GM23338 (cell line): ENCODE data around the gene TRIM63. TPM values are rescaled to one million over a fixed set of nuclear protein-coding genes. Genes with fewer than 3 reads are reported as not detected.

Source experiments
- ATAC-seq: fragments of 200-7000 bp; cut with Tn5 transposase; 3 replicates; pipeline ENCODE4 v1.9.1; 2020
- DNase-seq: peaks from one replicate; pipeline ENCODE4 v3.0.0-alpha.2; 2015; ENCODE audit warnings: low spot score
- H2AFZ ChIP-seq: fragments of 200-600 bp; sonication (generic); 2 replicates; pipeline ENCODE4 v1.8.0; 2016; ENCODE audit warnings: antibody characterized with exemption, mild to moderate bottlenecking, moderate library complexity
- H3F3A ChIP-seq: fragments of 200-600 bp; sonication (generic); replicated peaks from 2 replicates; pipeline ENCODE4 v1.8.0; 2017; ENCODE audit warnings: antibody characterized with exemption, mixed run types, low read depth
- H3K27ac ChIP-seq: fragments of 200-600 bp; sonication (generic); 2 replicates; pipeline ENCODE4 v1.6.1; 2016; ENCODE audit warnings: low read depth
- H3K27me3 ChIP-seq: fragments of 200-600 bp; sonication (generic); 2 replicates; pipeline ENCODE4 v1.8.0; 2016; ENCODE audit warnings: mild to moderate bottlenecking, mixed run types, moderate library complexity; ENCODE audit not compliant: insufficient read depth
- H3K36me3 ChIP-seq: fragments of 200-600 bp; sonication (generic); 2 replicates; pipeline ENCODE4 v1.8.0; 2016; ENCODE audit warnings: mild to moderate bottlenecking; ENCODE audit not compliant: insufficient read depth
- H3K4me1 ChIP-seq: fragments of 200-600 bp; sonication (generic); 2 replicates; pipeline ENCODE4 v1.8.0; 2016; ENCODE audit warnings: mild to moderate bottlenecking, moderate library complexity; ENCODE audit not compliant: insufficient read depth
- H3K4me2 ChIP-seq: fragments of 200-600 bp; sonication (generic); 2 replicates; pipeline ENCODE4 v1.7.1; 2017; ENCODE audit warnings: mixed run types
- H3K4me3 ChIP-seq: fragments of 200-600 bp; sonication (generic); 2 replicates; pipeline ENCODE4 v1.6.1; 2016; ENCODE audit warnings: mixed run types
- H3K79me2 ChIP-seq: fragments of 200-600 bp; sonication (generic); replicated peaks from 2 replicates; pipeline ENCODE4 v1.8.0; 2017; ENCODE audit warnings: mild to moderate bottlenecking; ENCODE audit not compliant: insufficient read depth
- H3K9me2 ChIP-seq: fragments of 200-600 bp; sonication (generic); 2 replicates; pipeline ENCODE4 v1.8.0; 2017; ENCODE audit not compliant: insufficient read depth
- H4K20me1 ChIP-seq: fragments of 200-600 bp; sonication (generic); replicated peaks from 2 replicates; pipeline ENCODE4 v1.8.0; 2017; ENCODE audit warnings: mild to moderate bottlenecking; ENCODE audit not compliant: insufficient read depth
- H3K27ac Mint-ChIP-seq: 2 replicates; pipeline ENCODE4 v1.8.0; 2020; ENCODE audit warnings: inconsistent platforms, mild to moderate bottlenecking, moderate library complexity, mixed read lengths
- H3K27me3 Mint-ChIP-seq: 3 replicates; pipeline ENCODE4 v1.8.0; 2022; ENCODE audit warnings: low read depth, mild to moderate bottlenecking, moderate library complexity, mixed read lengths, inconsistent platforms; ENCODE audit not compliant: insufficient read depth, poor library complexity
- H3K36me3 Mint-ChIP-seq: 3 replicates; pipeline ENCODE4 v1.8.0; 2021; ENCODE audit warnings: low read depth, mild to moderate bottlenecking, inconsistent platforms, moderate library complexity, mixed read lengths
- H3K4me1 Mint-ChIP-seq: 3 replicates; pipeline ENCODE4 v1.8.0; 2020; ENCODE audit warnings: mild to moderate bottlenecking, inconsistent platforms, mixed read lengths
- H3K4me3 Mint-ChIP-seq: 3 replicates; pipeline ENCODE4 v1.8.0; 2021; ENCODE audit warnings: moderate library complexity, mild to moderate bottlenecking, inconsistent platforms, mixed read lengths
- H3K9me3 Mint-ChIP-seq: 3 replicates; pipeline ENCODE4 v1.8.0; 2020; ENCODE audit warnings: moderate library complexity, mild to moderate bottlenecking, inconsistent platforms, mixed read lengths
- CREB1 ChIP-seq: fragments of 250-450 bp; sonication (Bioruptor Pico); IDR thresholded peaks from 2 replicates; pipeline ENCODE4 v1.5.0; 2020; ENCODE audit warnings: low read depth, mild to moderate bottlenecking, moderate library complexity
- EZH2 ChIP-seq: fragments of 200-600 bp; sonication (generic); IDR thresholded peaks from one replicate; pipeline ENCODE4 v1.8.0; 2017; ENCODE audit warnings: antibody characterized with exemption, mild to moderate bottlenecking, low read depth; ENCODE audit not compliant: unreplicated experiment
- EZH2phosphoT487 ChIP-seq: fragments of 200-600 bp; sonication (generic); IDR thresholded peaks from one replicate; pipeline ENCODE4 v1.8.1; 2018; ENCODE audit warnings: antibody characterized with exemption; ENCODE audit not compliant: unreplicated experiment
- JUNB ChIP-seq: IDR thresholded peaks from one replicate; pipeline ENCODE4 v1.6.1; 2016; ENCODE audit warnings: antibody characterized with exemption; ENCODE audit not compliant: unreplicated experiment
- NANOG ChIP-seq: IDR thresholded peaks from 2 replicates; pipeline ENCODE4 v1.6.1; 2016; ENCODE audit warnings: antibody characterized with exemption, borderline replicate concordance
- POLR2AphosphoS5 ChIP-seq: IDR thresholded peaks from 2 replicates; pipeline ENCODE4 v1.6.1; 2016; ENCODE audit warnings: antibody characterized with exemption, low read depth
- STAT1 ChIP-seq: IDR thresholded peaks from one replicate; pipeline ENCODE4 v1.6.1; 2016; ENCODE audit warnings: antibody characterized with exemption; ENCODE audit not compliant: unreplicated experiment
- ZNF114 ChIP-seq: fragments of 250-450 bp; sonication (Bioruptor Pico); IDR thresholded peaks from 2 replicates; pipeline ENCODE4 v1.5.0; 2020; ENCODE audit warnings: mild to moderate bottlenecking, moderate library complexity
- ZNF331 ChIP-seq: fragments of 250-450 bp; sonication (Bioruptor Pico); IDR thresholded peaks from 2 replicates; pipeline ENCODE4 v1.5.0; 2020; ENCODE audit warnings: low read depth, mild to moderate bottlenecking, moderate library complexity
- polyA plus RNA-seq: library from polyadenylated mRNA; unstranded; fragments of >200 nt; fragmentation: Nextera tagmentation; extraction: Ambion mirVana; gene quantifications from 2 replicates; pipeline ENCODE4 v1.2.1, GENCODE V29; 2016
- total RNA-seq: library from RNA; depleted of rRNA; stranded (reverse); fragments of >200 nt; shearing (Covaris generic); gene quantifications from 2 replicates; pipeline ENCODE4 v1.2.3, GENCODE V29; 2014
- TF ChIP-seq, protein P1 (sequence below): IDR thresholded peaks from one replicate; pipeline ENCODE4 v1.6.1; 2018; ENCODE audit warnings: antibody characterized with exemption; ENCODE audit not compliant: unreplicated experiment
- TF ChIP-seq, protein P2 (sequence below): IDR thresholded peaks from 2 replicates; pipeline ENCODE4 v1.6.1; 2016; ENCODE audit warnings: antibody characterized with exemption
- TF ChIP-seq, protein P3 (sequence below): fragments of 250-450 bp; sonication (Bioruptor Pico); IDR thresholded peaks from 2 replicates; pipeline ENCODE4 v1.5.0; 2020; ENCODE audit warnings: mild to moderate bottlenecking, moderate library complexity
- TF ChIP-seq, protein P4 (sequence below), 2 experiments: fragments of 200-600 bp in 1 of 2; sonication (generic) in 1 of 2; conservative IDR thresholded peaks; 2 replicates each; pipeline versions ENCODE4 v1.5.1 to v1.6.1; 2016 to 2017; ENCODE audit warnings: antibody characterized with exemption in 2 of 2, low read depth in 2 of 2, mild to moderate bottlenecking in 2 of 2, moderate library complexity in 1 of 2

Gene TRIM63
- total and polyA plus RNA-seq, 2 experiments from 2014 or later = 0.17 TPM; not detected in 1

DNA sequence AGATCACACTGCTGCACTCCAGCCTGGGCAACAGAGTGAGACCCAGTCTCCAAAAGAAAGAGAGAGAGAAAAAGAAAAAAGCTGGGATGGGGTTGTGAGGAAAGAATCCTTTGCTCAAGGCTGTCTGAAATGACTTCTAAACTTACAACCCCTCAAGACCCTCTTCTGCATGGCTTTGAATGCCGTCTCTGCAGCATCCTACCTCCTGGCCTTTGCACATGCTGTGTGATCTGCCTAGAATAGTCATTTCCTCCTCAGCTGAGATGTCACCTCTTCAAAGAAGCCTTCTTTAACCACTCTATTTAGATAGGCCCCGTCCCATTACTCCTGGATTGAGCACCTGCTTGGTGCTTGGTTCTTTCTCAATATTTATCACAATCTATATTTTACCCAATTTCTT, 17.4 kb upstream of the TRIM63 start:
- H3K27me3 Mint-ChIP-seq = no peaks in the 10 kb centered on the region
- H3K79me2 ChIP-seq = no peaks in the 10 kb centered on the region
- no peak overlapping the region for H3K27ac Mint-ChIP-seq
- no peaks in the 10 kb centered on the region for H3K4me1 Mint-ChIP-seq
- H3K4me2 ChIP-seq = no peak overlapping the region
- H3K9me3 Mint-ChIP-seq = no peaks in the 10 kb centered on the region
- no peak overlapping the region for H3K4me3 ChIP-seq
- DNase-seq (no peak), ATAC-seq (no peak)
- no peak overlapping the region for H2AFZ ChIP-seq
- H3F3A ChIP-seq = no peaks in the 10 kb centered on the region
- no peaks in the 10 kb centered on the region for H3K36me3 ChIP-seq
- no peaks in the 10 kb centered on the region for H4K20me1 ChIP-seq
- no peaks in the 10 kb centered on the region for H3K9me2 ChIP-seq
- no peaks in the 10 kb centered on the region for H3K36me3 Mint-ChIP-seq
- TF ChIP-seq ZNF114 (CRISPR knock-in tag) (no peak), EZH2 (no peak), POLR2AphosphoS5 (no peak), ZNF331 (CRISPR knock-in tag) (no peak), STAT1 (no peak), JUNB (no peak), CREB1 (CRISPR knock-in tag) (no peak), NANOG (no peak), EZH2phosphoT487 (no peak)
- TF ChIP-seq, protein P1, sequence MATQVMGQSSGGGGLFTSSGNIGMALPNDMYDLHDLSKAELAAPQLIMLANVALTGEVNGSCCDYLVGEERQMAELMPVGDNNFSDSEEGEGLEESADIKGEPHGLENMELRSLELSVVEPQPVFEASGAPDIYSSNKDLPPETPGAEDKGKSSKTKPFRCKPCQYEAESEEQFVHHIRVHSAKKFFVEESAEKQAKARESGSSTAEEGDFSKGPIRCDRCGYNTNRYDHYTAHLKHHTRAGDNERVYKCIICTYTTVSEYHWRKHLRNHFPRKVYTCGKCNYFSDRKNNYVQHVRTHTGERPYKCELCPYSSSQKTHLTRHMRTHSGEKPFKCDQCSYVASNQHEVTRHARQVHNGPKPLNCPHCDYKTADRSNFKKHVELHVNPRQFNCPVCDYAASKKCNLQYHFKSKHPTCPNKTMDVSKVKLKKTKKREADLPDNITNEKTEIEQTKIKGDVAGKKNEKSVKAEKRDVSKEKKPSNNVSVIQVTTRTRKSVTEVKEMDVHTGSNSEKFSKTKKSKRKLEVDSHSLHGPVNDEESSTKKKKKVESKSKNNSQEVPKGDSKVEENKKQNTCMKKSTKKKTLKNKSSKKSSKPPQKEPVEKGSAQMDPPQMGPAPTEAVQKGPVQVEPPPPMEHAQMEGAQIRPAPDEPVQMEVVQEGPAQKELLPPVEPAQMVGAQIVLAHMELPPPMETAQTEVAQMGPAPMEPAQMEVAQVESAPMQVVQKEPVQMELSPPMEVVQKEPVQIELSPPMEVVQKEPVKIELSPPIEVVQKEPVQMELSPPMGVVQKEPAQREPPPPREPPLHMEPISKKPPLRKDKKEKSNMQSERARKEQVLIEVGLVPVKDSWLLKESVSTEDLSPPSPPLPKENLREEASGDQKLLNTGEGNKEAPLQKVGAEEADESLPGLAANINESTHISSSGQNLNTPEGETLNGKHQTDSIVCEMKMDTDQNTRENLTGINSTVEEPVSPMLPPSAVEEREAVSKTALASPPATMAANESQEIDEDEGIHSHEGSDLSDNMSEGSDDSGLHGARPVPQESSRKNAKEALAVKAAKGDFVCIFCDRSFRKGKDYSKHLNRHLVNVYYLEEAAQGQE = no peak
- TF ChIP-seq, protein P2, sequence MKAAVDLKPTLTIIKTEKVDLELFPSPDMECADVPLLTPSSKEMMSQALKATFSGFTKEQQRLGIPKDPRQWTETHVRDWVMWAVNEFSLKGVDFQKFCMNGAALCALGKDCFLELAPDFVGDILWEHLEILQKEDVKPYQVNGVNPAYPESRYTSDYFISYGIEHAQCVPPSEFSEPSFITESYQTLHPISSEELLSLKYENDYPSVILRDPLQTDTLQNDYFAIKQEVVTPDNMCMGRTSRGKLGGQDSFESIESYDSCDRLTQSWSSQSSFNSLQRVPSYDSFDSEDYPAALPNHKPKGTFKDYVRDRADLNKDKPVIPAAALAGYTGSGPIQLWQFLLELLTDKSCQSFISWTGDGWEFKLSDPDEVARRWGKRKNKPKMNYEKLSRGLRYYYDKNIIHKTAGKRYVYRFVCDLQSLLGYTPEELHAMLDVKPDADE = no peak
- TF ChIP-seq, protein P3, sequence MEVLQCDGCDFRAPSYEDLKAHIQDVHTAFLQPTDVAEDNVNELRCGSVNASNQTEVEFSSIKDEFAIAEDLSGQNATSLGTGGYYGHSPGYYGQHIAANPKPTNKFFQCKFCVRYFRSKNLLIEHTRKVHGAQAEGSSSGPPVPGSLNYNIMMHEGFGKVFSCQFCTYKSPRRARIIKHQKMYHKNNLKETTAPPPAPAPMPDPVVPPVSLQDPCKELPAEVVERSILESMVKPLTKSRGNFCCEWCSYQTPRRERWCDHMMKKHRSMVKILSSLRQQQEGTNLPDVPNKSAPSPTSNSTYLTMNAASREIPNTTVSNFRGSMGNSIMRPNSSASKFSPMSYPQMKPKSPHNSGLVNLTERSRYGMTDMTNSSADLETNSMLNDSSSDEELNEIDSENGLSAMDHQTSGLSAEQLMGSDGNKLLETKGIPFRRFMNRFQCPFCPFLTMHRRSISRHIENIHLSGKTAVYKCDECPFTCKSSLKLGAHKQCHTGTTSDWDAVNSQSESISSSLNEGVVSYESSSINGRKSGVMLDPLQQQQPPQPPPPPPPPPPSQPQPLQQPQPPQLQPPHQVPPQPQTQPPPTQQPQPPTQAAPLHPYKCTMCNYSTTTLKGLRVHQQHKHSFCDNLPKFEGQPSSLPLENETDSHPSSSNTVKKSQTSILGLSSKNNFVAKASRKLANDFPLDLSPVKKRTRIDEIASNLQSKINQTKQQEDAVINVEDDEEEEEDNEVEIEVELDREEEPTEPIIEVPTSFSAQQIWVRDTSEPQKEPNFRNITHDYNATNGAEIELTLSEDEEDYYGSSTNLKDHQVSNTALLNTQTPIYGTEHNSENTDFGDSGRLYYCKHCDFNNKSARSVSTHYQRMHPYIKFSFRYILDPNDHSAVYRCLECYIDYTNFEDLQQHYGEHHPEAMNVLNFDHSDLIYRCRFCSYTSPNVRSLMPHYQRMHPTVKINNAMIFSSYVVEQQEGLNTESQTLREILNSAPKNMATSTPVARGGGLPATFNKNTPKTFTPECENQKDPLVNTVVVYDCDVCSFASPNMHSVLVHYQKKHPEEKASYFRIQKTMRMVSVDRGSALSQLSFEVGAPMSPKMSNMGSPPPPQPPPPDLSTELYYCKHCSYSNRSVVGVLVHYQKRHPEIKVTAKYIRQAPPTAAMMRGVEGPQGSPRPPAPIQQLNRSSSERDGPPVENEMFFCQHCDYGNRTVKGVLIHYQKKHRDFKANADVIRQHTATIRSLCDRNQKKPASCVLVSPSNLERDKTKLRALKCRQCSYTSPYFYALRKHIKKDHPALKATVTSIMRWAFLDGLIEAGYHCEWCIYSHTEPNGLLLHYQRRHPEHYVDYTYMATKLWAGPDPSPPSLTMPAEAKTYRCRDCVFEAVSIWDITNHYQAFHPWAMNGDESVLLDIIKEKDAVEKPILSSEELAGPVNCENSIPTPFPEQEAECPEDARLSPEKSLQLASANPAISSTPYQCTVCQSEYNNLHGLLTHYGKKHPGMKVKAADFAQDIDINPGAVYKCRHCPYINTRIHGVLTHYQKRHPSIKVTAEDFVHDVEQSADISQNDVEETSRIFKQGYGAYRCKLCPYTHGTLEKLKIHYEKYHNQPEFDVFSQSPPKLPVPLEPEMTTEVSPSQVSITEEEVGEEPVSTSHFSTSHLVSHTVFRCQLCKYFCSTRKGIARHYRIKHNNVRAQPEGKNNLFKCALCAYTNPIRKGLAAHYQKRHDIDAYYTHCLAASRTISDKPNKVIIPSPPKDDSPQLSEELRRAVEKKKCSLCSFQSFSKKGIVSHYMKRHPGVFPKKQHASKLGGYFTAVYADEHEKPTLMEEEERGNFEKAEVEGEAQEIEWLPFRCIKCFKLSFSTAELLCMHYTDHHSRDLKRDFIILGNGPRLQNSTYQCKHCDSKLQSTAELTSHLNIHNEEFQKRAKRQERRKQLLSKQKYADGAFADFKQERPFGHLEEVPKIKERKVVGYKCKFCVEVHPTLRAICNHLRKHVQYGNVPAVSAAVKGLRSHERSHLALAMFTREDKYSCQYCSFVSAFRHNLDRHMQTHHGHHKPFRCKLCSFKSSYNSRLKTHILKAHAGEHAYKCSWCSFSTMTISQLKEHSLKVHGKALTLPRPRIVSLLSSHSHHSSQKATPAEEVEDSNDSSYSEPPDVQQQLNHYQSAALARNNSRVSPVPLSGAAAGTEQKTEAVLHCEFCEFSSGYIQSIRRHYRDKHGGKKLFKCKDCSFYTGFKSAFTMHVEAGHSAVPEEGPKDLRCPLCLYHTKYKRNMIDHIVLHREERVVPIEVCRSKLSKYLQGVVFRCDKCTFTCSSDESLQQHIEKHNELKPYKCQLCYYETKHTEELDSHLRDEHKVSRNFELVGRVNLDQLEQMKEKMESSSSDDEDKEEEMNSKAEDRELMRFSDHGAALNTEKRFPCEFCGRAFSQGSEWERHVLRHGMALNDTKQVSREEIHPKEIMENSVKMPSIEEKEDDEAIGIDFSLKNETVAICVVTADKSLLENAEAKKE = no peak
- TF ChIP-seq, protein P4, sequence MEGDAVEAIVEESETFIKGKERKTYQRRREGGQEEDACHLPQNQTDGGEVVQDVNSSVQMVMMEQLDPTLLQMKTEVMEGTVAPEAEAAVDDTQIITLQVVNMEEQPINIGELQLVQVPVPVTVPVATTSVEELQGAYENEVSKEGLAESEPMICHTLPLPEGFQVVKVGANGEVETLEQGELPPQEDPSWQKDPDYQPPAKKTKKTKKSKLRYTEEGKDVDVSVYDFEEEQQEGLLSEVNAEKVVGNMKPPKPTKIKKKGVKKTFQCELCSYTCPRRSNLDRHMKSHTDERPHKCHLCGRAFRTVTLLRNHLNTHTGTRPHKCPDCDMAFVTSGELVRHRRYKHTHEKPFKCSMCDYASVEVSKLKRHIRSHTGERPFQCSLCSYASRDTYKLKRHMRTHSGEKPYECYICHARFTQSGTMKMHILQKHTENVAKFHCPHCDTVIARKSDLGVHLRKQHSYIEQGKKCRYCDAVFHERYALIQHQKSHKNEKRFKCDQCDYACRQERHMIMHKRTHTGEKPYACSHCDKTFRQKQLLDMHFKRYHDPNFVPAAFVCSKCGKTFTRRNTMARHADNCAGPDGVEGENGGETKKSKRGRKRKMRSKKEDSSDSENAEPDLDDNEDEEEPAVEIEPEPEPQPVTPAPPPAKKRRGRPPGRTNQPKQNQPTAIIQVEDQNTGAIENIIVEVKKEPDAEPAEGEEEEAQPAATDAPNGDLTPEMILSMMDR (conservative IDR thresholded peaks at IDR 0.05; ENCODE audit: low read depth in 2 of 2) = no peak
- H3K4me1 ChIP-seq = no peaks in the 10 kb centered on the region
- no peak overlapping the region for H3K27ac ChIP-seq
- H3K4me3 Mint-ChIP-seq = no peak overlapping the region
- H3K27me3 ChIP-seq = no peaks in the 10 kb centered on the region
